GM19043 (cell line): ENCODE results near the gene PSMD2.

Source experiments
- ATAC-seq: cut with Tn5 transposase; IDR thresholded peaks from one replicate; pipeline ENCODE4 v1.9.1; 2021; ENCODE audit warnings: low read depth; ENCODE audit not compliant: unreplicated experiment

PSMD2 gene

DNA sequence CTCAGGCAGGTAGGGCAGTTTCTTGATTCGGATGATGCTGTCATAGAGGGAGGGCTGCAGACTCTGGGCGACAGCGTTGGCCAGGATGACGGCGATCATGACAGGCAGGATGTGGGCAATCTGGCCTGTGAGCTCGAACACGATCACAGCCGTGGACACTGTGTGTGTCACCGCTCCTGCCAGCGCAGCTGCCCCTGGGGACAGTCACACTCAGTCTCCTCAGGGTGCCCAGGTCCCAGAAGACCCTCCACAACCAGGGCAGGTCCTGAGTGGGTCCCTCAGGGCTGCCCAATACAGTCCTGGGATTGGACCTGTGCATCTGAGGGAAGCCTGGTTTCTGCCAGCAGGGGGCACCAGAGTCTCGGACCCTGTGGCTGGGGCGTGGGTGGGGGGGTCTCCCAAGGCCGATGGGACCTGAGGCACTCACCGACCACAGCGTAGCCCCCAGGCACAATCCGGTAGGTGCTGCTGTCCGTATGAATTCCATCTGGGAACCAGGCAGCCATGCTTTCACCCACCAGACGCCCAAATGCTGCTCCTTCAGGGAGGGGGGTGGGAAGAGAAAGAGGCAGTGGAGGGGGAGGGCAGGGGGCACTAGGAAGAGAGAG lies 55.2 kb downstream of the PSMD2 start:
- ATAC-seq, result no peak

DNA sequence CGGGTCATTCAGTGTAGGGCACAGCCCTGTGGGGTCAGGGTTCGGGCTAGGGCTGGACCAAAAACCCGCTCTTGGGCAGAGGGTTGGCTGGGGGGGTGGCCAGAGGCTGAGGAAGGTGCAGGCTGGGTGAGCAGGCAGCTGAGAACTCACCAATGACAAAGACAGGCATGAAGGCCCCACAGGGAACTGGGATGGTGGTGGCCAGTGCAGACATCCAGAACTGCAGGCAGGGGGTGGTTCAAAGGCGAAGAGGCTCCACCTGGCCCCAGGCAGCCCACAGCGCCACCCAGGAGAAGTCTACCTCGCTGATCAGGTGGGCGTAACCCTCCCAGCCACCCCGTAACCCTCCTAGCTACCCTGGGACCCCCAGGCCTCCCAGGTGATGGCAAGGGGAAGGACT lies 55.7 kb downstream of the PSMD2 start:
- no peak for ATAC-seq

DNA sequence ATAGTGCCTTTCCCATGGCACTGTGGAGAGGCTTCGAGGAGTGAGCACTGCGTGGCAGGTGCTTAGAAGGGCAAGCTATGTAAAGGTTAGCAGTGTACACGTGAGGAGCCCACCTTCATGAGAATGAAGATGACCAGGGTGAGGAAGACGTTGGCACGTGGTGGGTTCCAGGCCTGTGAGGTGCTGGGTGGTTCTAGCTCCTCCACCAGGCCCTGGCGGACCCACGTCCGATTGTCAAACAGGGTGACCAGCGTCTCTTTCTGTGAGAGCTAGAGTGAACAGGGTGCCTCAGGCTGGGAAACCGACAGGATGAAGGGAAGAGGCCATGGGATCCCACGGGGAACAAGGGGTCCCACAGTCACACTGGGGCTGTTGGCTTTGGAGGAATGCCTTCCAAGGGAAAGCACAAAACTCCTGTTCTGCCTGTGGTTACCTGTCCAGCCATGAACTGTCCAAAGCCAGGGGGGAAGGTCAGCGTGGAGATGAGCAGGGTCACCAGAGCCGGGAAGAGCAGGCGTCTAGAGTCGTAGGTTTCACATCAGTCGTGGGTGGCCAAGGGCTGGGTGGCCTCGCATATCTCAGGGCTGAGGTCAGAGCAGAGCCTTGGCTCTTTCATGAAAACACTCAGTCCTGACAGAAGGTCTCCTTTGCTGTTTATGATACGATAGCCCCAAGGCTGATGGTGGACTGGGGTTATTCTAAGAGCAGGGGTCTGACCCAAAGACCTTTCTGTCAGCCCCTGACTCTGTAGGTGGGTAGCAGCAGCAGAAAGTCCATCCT lies 56.4 kb downstream of the PSMD2 start:
- no peak for ATAC-seq

GRCh38 chr3:184357248-184358123 lies 58.4 kb downstream of the PSMD2 start:
- no peak for ATAC-seq

GRCh38 chr3:184358124-184358767 lies 59.2 kb downstream of the PSMD2 start:
- no peak for ATAC-seq
